HL-60/S4 (cell line): ENCODE measurements around the gene IGLON5.

Source experiments
- in situ Hi-C: fragments of 300-500 bp; cut with MboI; formaldehyde crosslinking; loops from 2 replicates; pipeline ENCODE4 v1.14.3; 2022; ENCODE audit warnings: low sequenced_read_pairs

The IGLON5 gene

DNA sequence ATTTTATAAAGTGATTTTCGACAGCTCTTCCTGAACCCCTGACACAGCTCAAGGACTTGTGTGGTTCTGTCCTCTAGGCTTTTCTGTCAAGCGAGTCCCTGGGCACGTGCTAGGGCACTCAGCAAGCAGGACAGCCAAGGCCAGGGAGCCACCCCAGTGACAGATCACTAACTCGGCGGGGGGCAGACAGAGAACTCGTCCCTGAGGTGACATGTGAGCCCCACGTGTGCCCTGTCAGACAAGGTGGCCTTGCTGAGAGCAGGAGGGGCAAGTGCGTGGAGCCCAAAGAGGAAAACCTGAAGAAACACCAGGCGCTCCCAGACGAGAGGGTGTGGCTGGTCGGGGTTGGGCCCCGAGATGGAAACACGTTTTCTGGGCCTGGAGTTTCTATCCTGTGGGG lies 49.8 kb downstream of the IGLON5 start:
- in situ Hi-C loops = no loop called here

GRCh38 chr19:51364200-51365106 lies 53.0 kb downstream of the IGLON5 start:
- in situ Hi-C loops = no loop called here

DNA sequence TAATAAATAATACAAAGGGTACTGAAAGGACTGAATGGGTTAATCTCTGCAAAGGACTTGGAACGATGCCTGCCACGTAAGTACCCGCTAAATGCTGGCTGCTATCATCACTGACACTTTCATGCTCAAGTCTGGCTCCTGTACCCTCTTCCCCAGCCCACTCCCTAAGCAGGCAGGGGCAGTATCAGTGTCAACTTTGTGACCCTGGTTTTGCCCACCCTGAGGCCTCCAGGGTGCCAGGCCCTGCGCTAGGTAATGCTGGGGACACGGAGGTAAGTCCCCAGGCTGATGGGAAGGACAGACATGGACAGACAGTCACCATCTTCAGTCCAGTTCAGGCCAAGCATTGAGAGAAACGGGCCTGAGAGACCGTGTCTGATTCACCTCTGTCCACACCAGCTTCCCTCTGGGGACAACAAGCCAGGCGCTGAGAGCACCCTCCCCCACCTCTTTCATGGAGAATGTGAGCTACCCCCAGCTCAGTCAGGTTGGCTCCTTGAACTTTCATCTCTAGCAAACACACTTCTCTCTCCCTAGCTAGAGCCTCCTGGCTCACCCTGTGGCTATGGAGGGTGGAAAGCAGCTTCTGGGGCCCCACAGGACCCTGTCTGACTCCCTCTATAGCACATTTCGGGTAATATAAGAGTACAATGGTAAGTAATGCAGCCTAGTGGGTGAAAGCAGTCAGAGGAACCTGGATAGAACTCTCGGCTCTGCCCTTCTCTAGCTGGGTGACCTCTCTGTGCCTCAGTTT lies 53.9 kb downstream of the IGLON5 start:
- in situ Hi-C loops = no loop called here

DNA sequence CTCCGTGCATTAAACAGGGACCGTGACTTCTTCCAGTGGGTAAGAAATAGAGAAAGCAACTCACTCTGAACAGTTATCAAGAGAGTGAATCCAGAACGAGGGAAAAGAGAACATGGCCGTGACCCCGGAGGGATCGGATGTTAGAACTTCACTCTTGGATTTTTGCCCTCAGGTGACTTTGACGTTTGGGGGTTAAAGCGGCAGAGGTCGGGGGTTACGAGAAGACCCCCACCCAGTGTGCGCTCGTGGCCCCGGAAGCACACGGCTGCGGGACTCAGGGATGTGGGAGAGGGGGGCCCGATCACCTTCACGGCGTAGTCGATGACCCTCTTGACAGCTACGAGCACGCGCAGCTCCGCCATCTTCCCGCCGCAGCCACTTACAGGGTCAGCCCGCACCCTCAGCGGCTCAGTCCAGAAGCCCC lies 54.5 kb downstream of the IGLON5 start, which contains the start of gene ETFB:
TSS of gene ETFB (minus strand) at position 424 of the 424 bp plus-strand sequence. CDS start at position 362, 62 bp downstream.
- in situ Hi-C loops = no loop called here

DNA sequence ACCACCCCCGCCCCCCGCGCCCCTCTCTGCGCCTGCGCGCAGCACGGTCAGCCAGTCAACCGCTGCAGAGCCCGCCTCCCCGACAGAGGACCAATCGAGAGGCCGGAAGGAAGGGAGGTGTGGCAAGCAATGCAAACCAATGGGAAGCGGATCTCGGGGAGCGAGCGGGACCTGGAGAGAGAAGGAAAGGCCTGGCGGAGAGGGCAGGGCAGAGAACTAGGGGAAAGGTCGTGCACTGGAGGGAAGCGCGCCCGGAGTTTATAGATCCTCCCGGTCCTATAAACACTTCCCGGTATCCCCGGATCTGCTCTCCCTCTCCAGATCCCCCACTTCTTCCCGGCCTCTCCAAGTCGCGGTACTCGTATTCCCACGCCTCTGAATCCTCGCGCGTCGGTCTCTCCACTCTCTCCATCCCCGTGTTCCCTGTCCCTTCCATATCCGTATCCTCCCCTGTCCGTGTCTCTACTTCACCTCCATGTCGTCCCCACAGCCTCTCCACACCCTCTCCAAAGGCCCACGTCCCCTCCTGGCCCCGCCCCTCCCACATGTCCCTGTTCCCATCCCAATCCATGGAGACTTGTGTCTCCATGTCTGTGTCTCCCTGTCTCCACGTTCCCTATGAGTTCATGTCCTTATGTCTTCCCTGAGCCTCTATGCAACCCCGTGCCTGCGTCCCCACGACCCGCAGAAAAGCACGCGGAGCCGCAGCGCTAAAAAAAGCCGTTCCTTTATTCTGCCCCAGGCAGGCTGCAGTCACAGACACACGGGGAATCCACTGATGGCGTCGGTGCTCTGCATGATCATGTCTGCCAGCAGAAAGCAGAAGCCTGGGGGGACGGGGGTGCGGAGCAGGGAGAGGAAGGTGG lies 55.2 kb downstream of the IGLON5 start:
- in situ Hi-C loops = no loop called here

GRCh38 chr19:51367255-51367564 lies 55.8 kb downstream of the IGLON5 start:
- in situ Hi-C loops = no loop called here

- in situ Hi-C loops = no loop called here
Measured at GRCh38 chr19:51367565-51368365, 56.3 kb downstream of the IGLON5 start.

- in situ Hi-C loops = no loop called here
Measured at GRCh38 chr19:51368366-51369282, 57.2 kb downstream of the IGLON5 start, which contains the start of gene CLDND2. CLDND2 (minus strand) TSS chr19:51369003; CDS start chr19:51368577, 426 bp downstream.

- in situ Hi-C loops = no loop called here
Measured at GRCh38 chr19:51370230-51370629, 58.8 kb downstream of the IGLON5 start.

DNA sequence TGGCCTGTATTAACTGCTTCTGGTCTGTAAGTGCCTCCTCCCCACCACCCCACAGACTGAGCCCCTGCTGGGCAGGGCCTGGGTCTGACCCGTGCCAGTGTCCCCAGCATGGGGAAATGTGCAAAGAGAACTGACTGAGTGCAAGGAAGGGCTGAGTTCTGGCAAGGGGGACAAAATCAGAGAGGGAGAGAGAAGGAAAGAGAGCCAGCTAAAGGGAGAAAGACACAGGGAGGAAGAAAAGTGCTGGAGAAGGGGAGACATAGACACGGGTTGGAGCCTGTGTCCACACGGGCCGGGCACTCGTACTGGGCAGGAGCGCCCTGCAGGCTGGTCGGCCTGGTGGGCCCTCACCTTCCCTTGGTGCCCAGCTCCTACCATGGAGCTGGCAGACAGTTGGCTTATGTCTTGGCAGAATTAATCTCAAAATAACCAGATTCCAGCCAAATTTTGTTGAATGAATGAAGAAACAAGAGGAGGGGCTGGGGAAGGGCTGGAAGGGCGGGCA lies 59.8 kb downstream of the IGLON5 start:
- in situ Hi-C loops = no loop called here

DNA sequence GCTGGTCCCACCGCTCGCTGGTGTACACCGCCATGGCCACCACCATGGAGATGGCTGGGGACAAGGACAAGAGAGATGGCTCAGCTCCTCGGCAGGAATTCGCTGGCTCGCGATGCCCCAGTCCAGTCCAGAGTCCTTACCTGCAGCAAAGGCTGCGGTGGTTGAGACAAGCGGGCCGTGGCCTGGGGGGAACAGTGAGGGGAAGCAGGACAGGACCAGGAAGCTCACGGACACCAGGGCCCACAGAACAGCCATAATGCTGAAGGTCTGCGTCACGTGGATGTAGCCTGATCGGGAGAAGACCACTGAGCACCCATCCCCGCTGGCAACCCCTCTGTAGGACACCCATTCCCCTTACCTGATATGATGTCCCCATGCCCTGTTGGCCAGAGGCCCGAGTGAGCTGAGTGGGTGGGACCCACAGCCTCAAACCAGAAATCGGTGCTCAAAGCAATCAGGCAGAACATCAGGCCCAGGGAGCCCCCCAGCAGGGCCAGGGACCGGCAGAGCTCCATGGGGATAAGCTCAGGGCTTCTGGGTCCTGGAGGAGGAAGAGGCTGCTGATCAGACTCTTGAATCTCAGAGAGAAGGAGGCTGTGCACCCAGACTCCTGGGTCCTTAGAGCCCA lies 60.7 kb downstream of the IGLON5 start:
- in situ Hi-C loops = no loop called here

GRCh38 chr19:51372649-51373504 lies 61.4 kb downstream of the IGLON5 start, which contains the start of gene NKG7:
NKG7 (minus strand) TSS chr19:51372654; CDS start chr19:51372535, 119 bp downstream.
- in situ Hi-C loops = no loop called here

GRCh38 chr19:51375504-51376221 lies 64.2 kb downstream of the IGLON5 start:
- in situ Hi-C loops = no loop called here

GRCh38 chr19:51377422-51377821 lies 66.0 kb downstream of the IGLON5 start:
- in situ Hi-C loops = no loop called here

DNA sequence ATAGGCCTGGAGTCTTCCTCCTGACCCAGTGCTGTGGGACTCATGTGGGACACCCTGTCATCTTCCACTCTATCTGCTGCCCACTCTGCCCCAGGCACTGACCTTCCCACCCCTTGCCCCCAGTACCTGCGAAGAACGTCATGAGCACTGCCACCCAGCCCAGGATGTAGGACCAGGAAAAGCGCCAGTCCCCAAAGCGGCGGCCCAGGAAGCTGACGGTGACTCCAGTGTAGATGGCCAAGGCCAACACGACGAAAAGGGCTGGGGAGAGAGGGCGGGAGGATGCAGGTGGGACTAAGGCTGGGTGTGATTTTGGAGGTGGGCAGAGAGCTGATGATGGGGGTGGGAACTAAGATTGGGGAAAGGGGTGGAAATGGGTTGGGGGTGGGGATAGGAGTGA lies 68.9 kb downstream of the IGLON5 start:
- in situ Hi-C loops = no loop called here
